IPS DF 4.7 (cell line): ENCODE data around the gene TBX5.

Experiments
- DNase-seq: peaks from one replicate; pipeline ENCODE4 v3.0.0-alpha.2; 2013; ENCODE audit warnings: low spot score; ENCODE audit errors: extremely low read depth

The TBX5 gene

DNA sequence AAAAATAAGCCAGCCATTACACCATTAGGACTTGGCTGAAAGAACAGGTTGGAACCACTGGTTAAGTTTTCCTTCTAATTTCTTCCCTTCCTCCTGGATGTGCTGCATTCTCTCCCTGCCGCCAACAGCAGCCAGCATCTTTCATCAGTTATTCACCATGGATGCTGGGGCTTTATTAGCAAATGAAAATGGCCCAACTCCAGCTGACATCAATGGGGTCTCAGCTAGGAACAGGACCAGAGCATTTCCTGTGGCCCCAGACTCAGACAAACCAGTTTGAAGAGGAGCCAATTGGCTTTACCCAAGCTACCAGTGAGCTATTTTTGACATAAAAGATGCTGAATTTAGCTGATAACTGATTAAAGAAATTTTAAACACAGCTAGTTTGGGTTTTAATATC is 26.0 kb upstream of the TBX5 start:
- DNase-seq: no peak

DNA sequence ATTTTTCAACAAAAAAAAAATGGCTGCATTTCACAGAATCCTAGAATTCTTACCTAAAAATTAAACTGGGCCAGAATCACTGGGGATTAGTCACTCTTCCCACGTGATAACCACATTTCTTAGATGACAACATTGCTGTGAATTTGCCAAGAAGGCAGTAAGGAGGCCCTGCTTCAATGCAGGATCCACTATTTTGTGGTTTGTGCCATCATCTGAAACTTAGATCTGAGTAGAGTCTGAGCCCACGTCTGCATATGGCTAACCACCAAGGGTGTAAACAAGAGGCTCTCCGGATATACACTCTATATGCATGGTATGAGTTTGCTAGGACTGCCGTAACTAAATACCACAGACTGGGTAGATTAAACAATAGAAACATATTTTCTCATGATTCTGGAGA is 24.4 kb upstream of the TBX5 start:
- no peak for DNase-seq

DNA sequence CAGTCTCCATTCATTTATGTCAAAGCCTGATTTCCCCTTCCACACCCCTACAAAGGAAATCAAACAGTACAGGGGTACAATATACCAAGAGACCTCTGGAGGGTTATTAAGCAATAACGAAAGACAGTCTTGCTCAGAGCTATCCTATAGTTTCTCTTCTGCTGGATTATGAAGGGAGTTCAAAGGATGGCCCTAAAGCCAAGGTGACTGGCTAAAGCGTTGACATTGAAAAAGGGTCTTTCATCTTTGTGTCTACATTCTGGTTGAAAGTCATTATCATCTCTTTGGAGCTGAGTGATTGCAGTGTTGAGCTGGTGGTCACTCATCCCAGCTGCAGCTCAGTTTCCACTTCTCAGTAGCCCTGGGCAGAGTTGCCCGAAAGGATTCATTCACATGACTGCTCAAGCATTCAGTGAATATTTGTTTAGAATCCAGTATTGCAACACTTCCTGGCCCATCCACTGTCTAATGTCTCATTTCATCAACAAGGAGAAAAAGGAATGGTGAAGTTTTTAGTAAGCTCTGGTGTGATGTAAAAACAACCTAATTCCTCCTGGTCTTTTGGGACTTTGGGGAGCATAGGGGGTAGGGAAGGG is 19.2 kb upstream of the TBX5 start:
- DNase-seq: no peak

DNA sequence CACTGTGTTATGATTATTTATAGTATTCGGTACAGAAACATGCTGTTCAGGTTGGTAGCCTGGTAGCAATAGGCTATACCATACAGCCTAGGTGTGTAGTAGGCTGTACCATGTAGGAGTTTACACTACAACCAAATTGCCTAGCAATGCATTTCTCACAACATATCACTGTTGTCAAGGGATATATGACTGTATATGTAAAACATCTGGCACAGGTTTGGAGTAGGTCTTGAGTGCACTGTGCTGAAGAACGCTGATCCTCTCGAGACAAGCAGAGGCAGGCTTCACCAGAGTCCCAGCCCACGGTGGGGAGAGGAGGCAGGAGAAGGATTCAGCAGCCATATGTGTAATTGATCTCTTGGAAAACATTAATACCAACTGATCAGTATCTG is 15.0 kb upstream of the TBX5 start:
- DNase-seq: no peak

DNA sequence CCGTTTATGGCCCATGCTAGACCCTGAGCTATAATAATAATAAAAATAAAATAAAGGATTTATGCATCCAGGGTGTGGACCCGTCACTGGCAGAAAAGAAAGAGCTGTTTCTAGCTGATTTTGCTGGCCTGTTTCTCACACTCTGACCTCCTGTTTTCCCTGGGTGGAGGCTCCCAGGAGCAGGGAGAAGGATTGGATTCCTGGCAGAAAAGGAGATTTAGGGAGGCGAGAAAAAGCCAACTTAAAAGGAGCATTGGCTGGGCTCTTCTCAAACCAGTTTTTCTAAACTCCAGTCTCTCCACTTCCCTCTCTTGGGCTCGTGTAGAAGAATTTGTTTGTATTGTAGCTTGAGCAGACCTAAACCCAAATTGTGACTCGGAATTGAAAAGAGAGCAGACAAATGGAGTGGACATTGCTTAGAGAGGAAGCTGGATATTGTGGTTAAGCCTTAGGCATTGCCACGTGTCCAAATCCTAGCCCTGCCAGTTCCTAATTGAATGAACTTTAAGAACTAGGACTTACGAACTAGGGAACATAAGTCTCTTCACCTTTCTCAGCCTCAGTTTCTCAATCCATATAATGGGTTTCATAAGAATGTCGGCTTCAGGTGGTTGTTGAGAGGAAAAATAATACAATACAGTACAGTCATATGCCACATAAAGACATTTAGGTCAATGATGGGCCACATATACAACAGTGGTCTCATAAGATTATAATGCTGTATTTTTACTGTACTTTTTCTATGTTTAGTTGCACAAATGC is 14.4 kb upstream of the TBX5 start:
- no peak for DNase-seq

DNA sequence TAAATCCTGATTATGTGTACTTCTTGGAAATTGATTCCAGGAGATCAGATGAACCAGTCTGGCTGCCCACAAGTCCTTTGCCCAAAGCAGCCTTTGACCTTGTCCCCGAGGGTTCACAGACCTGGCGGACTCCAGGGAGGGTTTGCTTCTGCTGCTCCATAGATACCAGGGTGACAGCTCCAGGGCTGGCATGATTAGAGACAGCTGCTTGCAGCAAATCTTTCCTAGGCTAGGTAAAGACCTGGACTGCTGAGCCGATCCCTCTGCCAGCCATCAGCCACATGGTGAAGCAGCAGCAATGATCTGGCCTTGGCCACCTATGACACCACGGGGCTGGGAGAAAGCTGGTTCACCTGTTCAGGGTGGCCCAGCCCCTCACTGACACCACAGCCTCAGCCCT is 10.1 kb upstream of the TBX5 start:
- no peak for DNase-seq

DNA sequence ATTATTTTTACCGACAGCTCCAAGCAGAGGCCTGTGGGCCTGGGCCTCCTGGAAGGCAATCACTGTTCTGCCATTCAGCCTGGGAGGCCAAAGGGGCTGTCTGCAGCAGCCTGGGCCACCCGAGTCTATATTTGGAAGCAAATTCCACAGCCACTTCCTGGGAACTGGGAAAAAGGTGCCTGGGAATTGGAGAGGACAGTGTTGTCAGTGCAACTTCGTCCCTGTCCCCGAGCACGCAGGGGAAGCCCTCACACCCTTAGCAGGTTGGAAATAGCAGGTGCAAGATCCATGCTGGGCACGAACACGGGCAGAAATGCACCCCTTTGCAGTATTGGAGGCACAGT is 9.6 kb upstream of the TBX5 start:
- no peak for DNase-seq

DNA sequence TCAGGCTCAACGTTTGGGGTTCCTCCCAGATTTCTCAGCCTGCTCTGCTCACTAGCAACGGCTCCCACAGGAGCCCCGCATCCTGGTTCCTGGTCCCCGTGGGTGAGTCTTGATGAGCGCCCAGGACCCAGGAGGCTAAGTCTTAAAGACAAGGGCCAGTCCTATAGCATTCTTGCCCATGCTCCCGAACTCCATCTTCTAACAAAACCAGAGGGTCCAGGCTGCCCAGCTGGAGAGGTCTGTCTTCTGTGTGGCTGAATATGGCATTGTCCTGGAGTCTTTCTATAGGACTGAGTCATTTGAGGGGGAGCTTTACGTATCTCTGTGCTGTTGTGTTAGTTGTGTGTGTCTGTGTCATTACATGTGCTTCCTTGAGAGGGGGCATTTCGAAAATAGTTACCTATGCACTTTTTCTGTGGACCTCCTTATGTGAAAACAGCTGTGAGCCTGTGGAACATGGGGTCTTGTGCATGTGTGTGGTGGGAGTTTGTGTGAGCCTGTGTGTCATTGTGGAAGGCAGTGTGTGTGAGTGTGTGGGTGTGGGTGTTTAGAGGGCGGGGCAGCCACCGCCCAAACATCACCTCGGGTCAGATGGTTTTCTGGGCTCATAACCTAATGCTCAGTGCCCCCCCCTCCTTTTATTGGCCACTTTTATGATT is 9.1 kb upstream of the TBX5 start:
- no peak for DNase-seq

DNA sequence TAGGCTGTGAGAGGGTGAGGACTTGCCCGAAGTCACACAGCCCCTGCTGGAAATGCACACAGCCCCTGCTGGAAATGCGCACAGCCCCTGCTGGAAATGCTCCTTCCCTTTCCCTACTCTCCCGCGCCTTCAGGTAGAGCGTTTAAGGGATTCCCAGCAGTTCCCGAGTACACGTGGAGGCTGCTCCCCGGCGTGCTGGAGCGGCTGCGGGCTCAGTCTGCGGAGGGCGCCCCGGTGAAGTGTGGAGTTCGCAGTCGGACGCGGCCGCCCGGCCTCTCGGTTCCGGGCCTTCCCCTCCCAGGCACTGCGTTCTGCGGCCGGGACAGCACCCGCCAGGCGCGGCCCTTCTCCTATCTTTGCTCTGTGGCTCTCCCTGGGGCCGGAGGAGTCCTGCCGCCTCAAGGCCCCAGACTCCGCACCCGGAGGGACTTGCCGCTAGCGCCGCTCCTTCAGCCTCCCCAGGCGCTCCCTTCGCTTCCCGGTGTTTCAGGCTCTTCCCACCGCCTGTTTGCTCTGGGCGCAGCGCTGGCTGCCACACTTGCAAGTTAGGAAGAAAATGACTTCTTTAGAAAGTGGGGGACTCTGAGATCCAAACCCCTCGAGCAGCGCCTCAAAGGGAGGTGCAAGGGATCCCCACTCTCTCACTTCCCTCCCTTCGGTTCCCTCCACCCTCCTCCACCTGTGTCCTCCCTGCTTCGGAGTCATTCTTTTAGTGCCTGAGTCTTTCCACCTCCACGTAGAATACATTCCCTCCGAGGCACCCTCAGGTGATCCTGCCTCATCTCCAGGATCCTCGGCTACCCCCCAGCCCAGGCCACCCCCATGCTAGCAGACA is 8.3 kb upstream of the TBX5 start:
- no peak for DNase-seq

DNA sequence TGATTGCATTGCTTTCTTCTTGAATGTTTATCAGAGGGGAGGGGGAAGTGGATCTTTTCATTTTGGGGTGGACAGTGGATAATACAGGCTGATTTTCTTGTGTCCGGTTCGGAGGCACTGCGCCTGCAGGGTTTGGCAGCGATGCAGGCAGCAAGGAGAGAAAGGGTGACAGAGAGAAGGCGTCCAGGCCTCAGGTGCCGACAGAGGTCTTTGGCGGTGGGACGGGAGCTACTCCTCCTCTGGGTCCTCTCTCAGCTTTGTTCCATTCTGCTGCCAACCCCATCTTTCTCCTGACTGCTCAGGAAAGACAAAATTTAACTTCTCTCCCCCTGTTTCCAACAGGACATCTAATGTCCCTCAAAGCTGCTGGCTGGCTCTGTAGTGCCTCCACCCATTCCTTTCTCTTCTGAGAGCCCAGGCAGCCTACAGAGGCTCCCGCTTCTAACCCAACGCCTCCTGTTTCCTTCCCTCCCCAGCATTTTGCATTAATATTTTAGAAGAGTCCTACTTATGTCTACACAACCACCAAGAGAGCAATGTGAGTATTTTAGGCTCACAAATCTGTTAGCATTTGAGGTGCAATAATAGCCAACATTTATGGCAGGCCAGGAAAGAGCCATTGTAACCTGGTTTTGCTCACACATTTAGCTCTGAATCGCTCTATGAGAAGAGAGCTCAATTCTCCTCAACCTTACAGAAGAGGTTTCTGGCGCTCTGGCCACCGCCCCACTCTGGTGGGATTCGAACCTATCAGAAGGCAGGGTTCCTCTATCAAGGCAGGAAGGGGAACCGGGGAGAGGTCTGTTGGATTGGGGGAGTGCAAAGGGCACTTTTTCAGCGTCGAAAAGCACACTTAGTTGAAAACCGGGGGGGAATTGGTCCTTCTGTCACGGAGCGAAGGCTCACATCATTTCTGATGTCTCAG is 7.1 kb upstream of the TBX5 start:
- no peak for DNase-seq

DNA sequence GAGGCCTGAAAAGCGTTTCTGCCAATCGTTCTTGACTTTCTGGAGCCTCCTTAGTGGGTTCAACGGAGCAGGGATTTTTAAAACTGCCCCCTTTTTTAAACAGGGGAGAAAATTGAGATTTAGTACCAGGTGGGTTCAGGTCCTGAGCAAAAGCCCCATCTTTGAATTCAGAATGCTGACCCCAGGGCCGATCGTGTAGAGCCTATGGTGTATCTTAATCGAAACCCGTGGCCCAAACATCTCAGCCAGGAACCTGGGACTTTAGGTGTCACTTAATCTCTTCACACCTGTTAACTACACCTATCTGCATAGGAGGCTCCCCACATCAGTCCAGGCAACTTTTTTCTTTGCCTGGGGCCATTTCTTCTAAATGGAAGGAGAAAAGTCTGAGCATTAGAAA is 6.4 kb upstream of the TBX5 start:
- DNase-seq: no peak

DNA sequence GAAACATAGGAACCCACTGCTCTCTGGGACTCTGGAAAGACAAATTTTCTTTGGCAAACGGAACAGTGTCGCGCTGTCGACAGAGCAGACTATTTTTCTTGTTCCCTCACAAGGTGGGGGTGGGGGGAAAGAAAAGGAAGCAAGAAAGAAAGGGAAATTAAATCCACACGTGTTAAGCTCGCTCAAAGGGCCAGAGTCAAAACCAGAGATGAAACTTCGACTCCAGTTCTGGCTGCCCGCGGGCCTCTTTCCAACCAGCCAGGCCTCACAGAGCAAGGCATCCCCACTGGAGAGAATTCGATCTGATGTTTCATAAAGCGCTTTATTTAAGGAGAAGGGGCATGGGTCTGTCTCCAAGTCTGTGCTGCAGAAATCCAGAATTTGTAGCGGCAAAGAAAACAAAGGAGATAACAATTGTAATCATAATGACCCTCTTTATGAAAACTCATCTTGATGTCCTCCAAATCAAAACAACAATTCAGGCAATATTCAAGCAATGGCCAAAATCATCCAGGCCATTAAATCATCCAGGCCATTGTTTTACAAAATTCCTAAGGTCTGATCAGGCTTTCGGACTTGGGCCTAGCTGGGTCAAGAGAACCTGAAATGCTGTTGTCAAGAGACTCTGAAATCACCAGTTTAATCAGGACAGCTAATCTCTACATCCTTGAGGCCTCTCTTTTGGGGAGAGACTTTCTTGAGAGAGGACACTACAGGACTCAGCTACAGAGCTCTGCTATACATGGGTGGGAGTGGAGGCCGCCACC is 5.3 kb upstream of the TBX5 start:
- no peak for DNase-seq

DNA sequence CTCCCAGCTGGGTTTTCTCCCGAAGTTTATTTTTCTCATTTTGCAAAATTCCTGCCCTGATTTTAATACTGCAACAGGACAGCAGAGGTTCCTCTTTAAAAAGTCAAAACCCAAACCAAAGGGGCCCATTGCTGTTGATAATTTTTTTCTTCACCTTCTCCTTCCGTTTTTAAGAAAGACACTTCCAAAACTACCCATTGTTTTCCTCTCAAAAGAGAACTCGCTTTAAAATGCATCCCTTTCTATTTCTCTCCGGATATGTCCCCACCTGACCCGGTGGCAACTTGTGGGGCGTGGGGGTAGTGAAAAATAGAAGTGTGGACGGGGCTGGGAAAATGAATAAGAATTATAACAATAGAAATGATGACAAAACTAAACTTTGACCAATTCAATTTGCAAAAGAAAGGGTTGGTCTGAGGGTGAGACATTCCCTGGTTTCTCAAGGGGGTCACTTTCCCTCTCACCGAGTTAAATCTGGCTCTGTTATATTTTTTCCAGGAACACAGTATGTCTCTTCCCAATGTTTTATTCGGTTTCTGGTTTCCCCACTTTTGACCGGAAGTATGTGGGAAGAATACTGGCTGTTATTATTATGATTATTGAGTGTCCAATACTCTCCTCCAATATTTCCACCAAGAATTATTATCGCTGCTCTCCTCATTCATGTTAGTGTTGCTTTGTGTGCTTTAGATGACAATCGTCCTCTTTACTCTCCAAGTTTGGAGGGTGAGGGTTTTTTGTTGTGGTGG is 4.1 kb upstream of the TBX5 start:
- no peak for DNase-seq

DNA sequence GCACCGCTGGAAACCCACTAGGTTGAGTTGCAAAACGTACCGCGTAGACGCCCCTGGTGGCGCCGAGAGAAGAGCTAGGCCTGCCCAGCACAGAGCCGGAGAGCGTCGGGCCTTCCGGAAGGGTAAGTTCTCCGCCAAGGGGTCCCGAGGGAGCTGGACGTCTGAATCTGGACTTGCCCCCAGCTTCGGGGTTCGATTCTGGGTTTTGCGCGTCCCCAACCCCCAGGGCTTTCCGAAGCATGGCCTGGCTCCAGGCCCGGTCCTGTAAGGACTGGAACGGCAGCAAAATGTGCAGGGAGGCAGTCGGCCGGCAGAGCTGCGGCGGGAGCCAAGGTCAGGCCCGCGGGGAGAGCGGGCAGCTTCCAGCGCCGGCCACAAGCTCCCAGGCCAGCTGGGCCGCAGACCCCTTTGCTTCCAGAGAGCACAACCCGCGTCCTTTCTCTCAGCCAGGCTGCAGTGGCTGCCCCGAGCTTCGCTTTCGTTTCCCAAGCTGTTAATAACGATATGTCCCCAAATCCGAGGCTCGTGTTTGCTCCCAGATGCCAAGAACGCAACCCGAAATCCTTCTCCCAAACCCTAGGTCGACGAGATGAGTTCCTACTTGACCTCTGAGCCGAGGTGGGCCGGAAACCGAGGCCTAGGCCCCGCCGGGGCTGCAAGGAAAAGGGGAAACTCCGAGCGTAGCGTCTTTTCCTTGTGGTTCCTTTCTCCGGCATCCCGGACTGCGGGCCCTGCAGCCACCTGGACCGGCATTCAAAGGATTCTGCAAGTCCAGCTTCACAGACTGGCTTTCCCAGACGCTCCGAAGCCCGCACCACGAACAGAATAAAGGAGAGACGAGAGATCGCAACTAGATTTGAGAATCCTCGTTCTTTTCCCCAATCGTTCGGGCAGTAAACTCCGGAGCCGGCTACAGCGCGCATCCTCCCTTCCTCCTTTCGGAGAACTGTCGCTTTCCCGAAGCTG is 3.2 kb upstream of the TBX5 start:
- no peak for DNase-seq

DNA sequence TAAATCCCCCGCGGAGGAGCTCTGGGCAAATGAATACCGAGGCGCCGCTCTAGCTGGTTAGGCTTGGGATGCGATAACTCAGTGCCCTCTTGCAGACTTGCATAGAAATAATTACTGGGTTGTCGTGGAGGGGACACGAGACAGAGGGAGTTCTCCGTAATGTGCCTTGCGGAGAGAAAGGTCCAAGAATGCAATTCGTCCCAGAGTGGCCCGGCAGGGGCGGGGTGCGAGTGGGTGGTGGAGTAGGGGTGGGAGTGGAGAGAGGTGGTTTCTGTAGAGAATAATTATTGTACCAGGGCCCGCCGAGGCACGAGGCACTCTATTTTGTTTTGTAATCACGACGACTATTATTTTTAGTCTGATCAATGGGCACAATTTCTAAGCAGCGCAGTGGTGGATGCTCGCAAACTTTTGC is 2.5 kb upstream of the TBX5 start:
- DNase-seq: no peak

DNA sequence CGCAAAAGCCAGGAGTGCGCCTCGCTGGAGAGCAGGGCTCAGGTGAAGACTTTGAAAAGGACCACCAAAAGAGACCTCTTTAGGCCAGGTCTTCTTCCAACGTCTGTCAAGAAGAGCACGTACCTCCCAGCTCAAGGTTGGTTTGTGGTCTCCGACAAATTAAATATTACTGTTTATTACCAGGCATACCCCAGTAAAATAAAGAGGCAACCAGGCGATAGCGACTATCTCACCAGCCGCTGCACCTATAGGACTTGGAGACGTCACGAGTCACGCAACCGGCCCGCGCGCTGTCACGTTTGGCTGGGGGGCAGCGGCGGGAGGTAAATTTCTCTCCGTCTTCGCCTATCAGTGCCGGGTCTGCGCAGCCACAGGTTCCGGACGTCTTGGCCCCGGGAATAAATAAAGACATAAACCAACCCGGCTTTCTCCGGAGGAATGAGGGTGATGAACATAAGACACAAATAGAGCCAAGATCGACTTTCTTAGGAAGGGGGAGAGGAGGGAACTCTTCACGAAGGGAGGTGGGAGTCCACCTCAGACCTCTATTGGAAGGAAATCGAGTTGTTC is 2.0 kb upstream of the TBX5 start:
- DNase-seq: no peak

DNA sequence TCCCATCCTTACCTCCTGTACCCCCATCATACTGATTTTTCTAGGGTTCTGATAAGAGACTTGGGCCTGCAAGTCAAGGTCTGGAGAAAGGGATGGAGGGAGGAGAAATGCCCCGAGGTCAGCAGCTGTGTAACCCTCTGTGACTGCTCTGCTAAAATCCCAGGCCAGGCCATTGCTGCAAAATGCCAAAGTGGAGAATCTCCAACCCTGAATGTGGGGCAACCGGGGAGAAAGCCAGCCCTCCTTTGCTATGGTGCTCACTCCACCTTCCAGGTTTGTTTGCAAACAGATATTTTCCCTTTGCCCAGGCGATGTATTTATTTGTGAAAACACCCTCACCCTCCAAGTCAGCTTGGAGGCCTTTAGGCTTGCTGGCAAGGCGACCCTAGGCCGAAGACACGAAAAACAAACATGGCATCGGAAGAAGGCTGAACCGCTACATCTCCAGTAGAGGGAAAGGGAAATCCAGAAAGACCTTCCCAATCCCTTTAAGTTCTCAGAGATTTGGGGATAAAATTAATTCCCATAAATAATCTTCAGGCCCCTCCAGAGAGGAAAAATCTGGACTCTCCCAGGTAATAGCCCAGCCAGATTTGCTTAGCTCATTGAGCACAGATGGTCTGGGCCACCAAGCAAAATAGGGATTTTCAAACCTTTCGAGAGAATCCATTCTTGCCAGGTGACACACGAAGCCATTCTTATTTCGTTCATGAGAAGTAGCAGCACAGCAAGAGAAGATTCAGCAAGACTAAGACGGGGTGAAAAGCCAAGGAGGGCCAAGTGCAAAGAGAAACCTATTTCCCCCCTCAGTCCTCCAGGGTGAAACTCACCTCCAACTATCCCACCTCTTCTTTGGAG is 1.3 kb upstream of the TBX5 start:
- DNase-seq: no peak
